HepG2 (cell line): ENCODE data around the gene SNRNP200. TPM values are rescaled to one million over a fixed set of nuclear protein-coding genes. Genes with fewer than 3 reads are reported as not detected.

Source experiments
- BRCA1 ChIP-seq: sonication (generic); formaldehyde crosslinking; IDR thresholded peaks from 2 replicates; pipeline ENCODE4 v1.4.0; 2020; ENCODE audit warnings: missing genetic modification reagents
- GPN1 ChIP-seq: sonication (generic); formaldehyde crosslinking; IDR thresholded peaks from 2 replicates; pipeline ENCODE4 v1.5.1; 2020; ENCODE audit warnings: missing genetic modification reagents, borderline replicate concordance
- LBX2 ChIP-seq: sonication (generic); formaldehyde crosslinking; IDR thresholded peaks from 2 replicates; pipeline ENCODE4 v1.5.0; 2020; ENCODE audit warnings: missing genetic modification reagents, mild to moderate bottlenecking, borderline replicate concordance
- MEF2D ChIP-seq: sonication (generic); formaldehyde crosslinking; IDR thresholded peaks from 2 replicates; pipeline ENCODE4 v1.5.1; 2020; ENCODE audit warnings: mild to moderate bottlenecking, missing genetic modification reagents
- PPARG ChIP-seq: conservative IDR thresholded peaks from 2 replicates; pipeline ENCODE4 v1.6.1; 2016; ENCODE audit warnings: missing biosample characterization, missing genetic modification reagents
- RBAK ChIP-seq: sonication (generic); formaldehyde crosslinking; IDR thresholded peaks from 2 replicates; pipeline ENCODE4 v1.5.1; 2020; ENCODE audit warnings: mild to moderate bottlenecking, missing genetic modification reagents
- TAF15 ChIP-seq: fragments of 200-400 bp; formaldehyde crosslinking; IDR thresholded peaks from one replicate; pipeline ENCODE4 v1.6.1; 2018; ENCODE audit warnings: mild to moderate bottlenecking, low read depth, low read length; ENCODE audit not compliant: poor library complexity, severe bottlenecking
- XBP1 ChIP-seq: sonication (generic); formaldehyde crosslinking; IDR thresholded peaks from 2 replicates; pipeline ENCODE4 v1.5.0; 2020; ENCODE audit warnings: missing genetic modification reagents
- ZC3H4 ChIP-seq: sonication (generic); formaldehyde crosslinking; IDR thresholded peaks from 2 replicates; pipeline ENCODE4 v1.4.0; 2020; ENCODE audit warnings: missing genetic modification reagents, borderline replicate concordance
- ZMYM3 ChIP-seq: sonication (generic); formaldehyde crosslinking; IDR thresholded peaks from 2 replicates; pipeline ENCODE4 v1.5.1; 2020; ENCODE audit warnings: mild to moderate bottlenecking, missing genetic modification reagents
- ZNF367 ChIP-seq: sonication (generic); formaldehyde crosslinking; IDR thresholded peaks from 2 replicates; pipeline ENCODE4 v1.4.0; 2020; ENCODE audit warnings: missing genetic modification reagents, borderline replicate concordance
- ZNF740 ChIP-seq: sonication (generic); formaldehyde crosslinking; IDR thresholded peaks from 2 replicates; pipeline ENCODE4 v1.4.0; 2020; ENCODE audit warnings: missing genetic modification reagents
- polyA plus RNA-seq, 8 experiments: library from polyadenylated mRNA; depleted of rRNA in 3 of 8; stranded (reverse) in 7 of 8; unstranded in 1 of 8; fragments of >200 nt; fragmentation: Illumina TruSeq in 4 of 8; extraction: Trizol in 4 of 8; gene quantifications; 2 replicates each; pipeline versions ENCODE4 v1.2.1 to v1.2.3, GENCODE V29; 2011 to 2016; ENCODE audit warnings: low read depth in 4 of 8, missing spikeins in 1 of 8, mixed read lengths in 1 of 8; ENCODE audit not compliant: insufficient read depth in 1 of 8
- total RNA-seq, 5 experiments: library from RNA; depleted of rRNA; stranded (reverse); fragments of >200 nt; fragmentation: Illumina TruSeq; extraction: Trizol; gene quantifications; 2 replicates each; pipeline ENCODE4 v1.2.3, GENCODE V29; 2016; ENCODE audit warnings: low read depth in 1 of 5
- TF ChIP-seq, protein P1 (sequence below): IDR thresholded peaks from 2 replicates; pipeline ENCODE4 v1.6.1; 2016; ENCODE audit warnings: mild to moderate bottlenecking
- TF ChIP-seq, protein P2 (sequence below): fragments of 450-650 bp; IDR thresholded peaks from 2 replicates; pipeline ENCODE4 v1.6.1; 2017
- TF ChIP-seq, protein P3 (sequence below): IDR thresholded peaks from 2 replicates; pipeline ENCODE4 v1.6.1; 2016; ENCODE audit warnings: low read depth, missing genetic modification reagents, missing compliant biosample characterization
- TF ChIP-seq, protein P4 (sequence below): sonication (generic); formaldehyde crosslinking; IDR thresholded peaks from 2 replicates; pipeline ENCODE4 v1.9.0; 2021; ENCODE audit warnings: missing genetic modification reagents, mild to moderate bottlenecking, borderline replicate concordance

SNRNP200 gene
- total and polyA plus RNA-seq, 2 of the 13 experiments (the other 11 are each of a cell fraction or from before 2014, with no cell fraction given): 99.0 to 232 TPM

- TF ChIP-seq, protein P1, sequence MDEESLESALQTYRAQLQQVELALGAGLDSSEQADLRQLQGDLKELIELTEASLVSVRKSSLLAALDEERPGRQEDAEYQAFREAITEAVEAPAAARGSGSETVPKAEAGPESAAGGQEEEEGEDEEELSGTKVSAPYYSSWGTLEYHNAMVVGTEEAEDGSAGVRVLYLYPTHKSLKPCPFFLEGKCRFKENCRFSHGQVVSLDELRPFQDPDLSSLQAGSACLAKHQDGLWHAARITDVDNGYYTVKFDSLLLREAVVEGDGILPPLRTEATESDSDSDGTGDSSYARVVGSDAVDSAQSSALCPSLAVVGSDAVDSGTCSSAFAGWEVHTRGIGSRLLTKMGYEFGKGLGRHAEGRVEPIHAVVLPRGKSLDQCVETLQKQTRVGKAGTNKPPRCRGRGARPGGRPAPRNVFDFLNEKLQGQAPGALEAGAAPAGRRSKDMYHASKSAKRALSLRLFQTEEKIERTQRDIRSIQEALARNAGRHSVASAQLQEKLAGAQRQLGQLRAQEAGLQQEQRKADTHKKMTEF (CRISPR knock-in tag): peak; percentile 99
- TF ChIP-seq ZNF367 (CRISPR knock-in tag) (peak; percentile 62; the same call in 1 of the 2 replicates), ZNF740 (CRISPR knock-in tag) (peak; percentile 52; the same call in 1 of the 2 replicates), RBAK (CRISPR knock-in tag) (0 out of 2 replicates have a peak, but pooled peaks have one; percentile 37), BRCA1 (CRISPR knock-in tag) (no peak; the same call in 1 of the 2 replicates), ZC3H4 (CRISPR knock-in tag) (no peak; the same call in 1 of the 2 replicates), TAF15 (no peak), MEF2D (CRISPR knock-in tag) (peak; percentile 81), ZMYM3 (CRISPR knock-in tag) (peak; percentile 59; the same call in 1 of the 2 replicates), PPARG (CRISPR knock-in tag) (peak; percentile 23; the same call in 1 of the 2 replicates), GPN1 (CRISPR knock-in tag) (no peak; the same call in 1 of the 2 replicates), XBP1 (CRISPR knock-in tag) (no peak), LBX2 (peak; percentile 91)
- TF ChIP-seq, protein P2, sequence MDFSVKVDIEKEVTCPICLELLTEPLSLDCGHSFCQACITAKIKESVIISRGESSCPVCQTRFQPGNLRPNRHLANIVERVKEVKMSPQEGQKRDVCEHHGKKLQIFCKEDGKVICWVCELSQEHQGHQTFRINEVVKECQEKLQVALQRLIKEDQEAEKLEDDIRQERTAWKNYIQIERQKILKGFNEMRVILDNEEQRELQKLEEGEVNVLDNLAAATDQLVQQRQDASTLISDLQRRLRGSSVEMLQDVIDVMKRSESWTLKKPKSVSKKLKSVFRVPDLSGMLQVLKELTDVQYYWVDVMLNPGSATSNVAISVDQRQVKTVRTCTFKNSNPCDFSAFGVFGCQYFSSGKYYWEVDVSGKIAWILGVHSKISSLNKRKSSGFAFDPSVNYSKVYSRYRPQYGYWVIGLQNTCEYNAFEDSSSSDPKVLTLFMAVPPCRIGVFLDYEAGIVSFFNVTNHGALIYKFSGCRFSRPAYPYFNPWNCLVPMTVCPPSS: no peak
- TF ChIP-seq, protein P3, sequence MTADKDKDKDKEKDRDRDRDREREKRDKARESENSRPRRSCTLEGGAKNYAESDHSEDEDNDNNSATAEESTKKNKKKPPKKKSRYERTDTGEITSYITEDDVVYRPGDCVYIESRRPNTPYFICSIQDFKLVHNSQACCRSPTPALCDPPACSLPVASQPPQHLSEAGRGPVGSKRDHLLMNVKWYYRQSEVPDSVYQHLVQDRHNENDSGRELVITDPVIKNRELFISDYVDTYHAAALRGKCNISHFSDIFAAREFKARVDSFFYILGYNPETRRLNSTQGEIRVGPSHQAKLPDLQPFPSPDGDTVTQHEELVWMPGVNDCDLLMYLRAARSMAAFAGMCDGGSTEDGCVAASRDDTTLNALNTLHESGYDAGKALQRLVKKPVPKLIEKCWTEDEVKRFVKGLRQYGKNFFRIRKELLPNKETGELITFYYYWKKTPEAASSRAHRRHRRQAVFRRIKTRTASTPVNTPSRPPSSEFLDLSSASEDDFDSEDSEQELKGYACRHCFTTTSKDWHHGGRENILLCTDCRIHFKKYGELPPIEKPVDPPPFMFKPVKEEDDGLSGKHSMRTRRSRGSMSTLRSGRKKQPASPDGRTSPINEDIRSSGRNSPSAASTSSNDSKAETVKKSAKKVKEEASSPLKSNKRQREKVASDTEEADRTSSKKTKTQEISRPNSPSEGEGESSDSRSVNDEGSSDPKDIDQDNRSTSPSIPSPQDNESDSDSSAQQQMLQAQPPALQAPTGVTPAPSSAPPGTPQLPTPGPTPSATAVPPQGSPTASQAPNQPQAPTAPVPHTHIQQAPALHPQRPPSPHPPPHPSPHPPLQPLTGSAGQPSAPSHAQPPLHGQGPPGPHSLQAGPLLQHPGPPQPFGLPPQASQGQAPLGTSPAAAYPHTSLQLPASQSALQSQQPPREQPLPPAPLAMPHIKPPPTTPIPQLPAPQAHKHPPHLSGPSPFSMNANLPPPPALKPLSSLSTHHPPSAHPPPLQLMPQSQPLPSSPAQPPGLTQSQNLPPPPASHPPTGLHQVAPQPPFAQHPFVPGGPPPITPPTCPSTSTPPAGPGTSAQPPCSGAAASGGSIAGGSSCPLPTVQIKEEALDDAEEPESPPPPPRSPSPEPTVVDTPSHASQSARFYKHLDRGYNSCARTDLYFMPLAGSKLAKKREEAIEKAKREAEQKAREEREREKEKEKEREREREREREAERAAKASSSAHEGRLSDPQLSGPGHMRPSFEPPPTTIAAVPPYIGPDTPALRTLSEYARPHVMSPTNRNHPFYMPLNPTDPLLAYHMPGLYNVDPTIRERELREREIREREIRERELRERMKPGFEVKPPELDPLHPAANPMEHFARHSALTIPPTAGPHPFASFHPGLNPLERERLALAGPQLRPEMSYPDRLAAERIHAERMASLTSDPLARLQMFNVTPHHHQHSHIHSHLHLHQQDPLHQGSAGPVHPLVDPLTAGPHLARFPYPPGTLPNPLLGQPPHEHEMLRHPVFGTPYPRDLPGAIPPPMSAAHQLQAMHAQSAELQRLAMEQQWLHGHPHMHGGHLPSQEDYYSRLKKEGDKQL: peak; percentile 54; the same call in 1 of the 2 replicates
- TF ChIP-seq, protein P4, sequence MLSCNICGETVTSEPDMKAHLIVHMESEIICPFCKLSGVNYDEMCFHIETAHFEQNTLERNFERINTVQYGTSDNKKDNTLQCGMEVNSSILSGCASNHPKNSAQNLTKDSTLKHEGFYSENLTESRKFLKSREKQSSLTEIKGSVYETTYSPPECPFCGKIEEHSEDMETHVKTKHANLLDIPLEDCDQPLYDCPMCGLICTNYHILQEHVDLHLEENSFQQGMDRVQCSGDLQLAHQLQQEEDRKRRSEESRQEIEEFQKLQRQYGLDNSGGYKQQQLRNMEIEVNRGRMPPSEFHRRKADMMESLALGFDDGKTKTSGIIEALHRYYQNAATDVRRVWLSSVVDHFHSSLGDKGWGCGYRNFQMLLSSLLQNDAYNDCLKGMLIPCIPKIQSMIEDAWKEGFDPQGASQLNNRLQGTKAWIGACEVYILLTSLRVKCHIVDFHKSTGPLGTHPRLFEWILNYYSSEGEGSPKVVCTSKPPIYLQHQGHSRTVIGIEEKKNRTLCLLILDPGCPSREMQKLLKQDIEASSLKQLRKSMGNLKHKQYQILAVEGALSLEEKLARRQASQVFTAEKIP: no peak
Observed at GRCh38 chr2:96265840-96266679, 39.3 kb downstream of the SNRNP200 start, which contains the start of the genes CIAO1 and TMEM127 (continued).
